Kidney tubule cell (primary cell): ENCODE results near the gene FGD3.
"Not testable (repeated sequence)": the region's sequence is repeated elsewhere in the genome, so short reads cannot be mapped to it uniquely, and the experiment has no call there.

ENCODE experiments used
- DNase-seq: peaks from one replicate; pipeline ENCODE4 v3.0.0-alpha.2; 2018; ENCODE audit warnings: low spot score

The FGD3 gene

GRCh38 chr9:92947268-92948037 lies at the start of gene FGD3:
TSS of gene FGD3 (plus strand) at chr9:92947523. CDS start at chr9:92976257, 28,734 bp downstream.
- DNase-seq = peak; percentile 26

GRCh38 chr9:92905137-92905536 lies 42.2 kb upstream of the FGD3 start:
- DNase-seq = not testable (repeated sequence)

- DNase-seq = no peak
These were observed 35.5 kb upstream of the FGD3 start for GRCh38 chr9:92911511-92912475.

- no peak for DNase-seq
These were observed 30.0 kb upstream of the FGD3 start for GRCh38 chr9:92917176-92917800.

- no peak for DNase-seq
These were observed 26.9 kb upstream of the FGD3 start for GRCh38 chr9:92920437-92920836.

GRCh38 chr9:92931606-92932005 lies 15.7 kb upstream of the FGD3 start:
- no peak for DNase-seq

GRCh38 chr9:92934321-92934720 lies 13.0 kb upstream of the FGD3 start:
- DNase-seq = no peak

- no peak for DNase-seq
These were observed 9.3 kb upstream of the FGD3 start for GRCh38 chr9:92938025-92938424.

GRCh38 chr9:92941861-92942260 lies 5.5 kb upstream of the FGD3 start:
- DNase-seq = no peak

GRCh38 chr9:92942688-92943616 lies 4.4 kb upstream of the FGD3 start:
- no peak for DNase-seq

- no peak for DNase-seq
These were observed 2.4 kb upstream of the FGD3 start for GRCh38 chr9:92944921-92945320.

- DNase-seq = no peak
These were observed 1.5 kb upstream of the FGD3 start for GRCh38 chr9:92945796-92946195.

- DNase-seq = no peak
These were observed 763 bp downstream of the FGD3 start for GRCh38 chr9:92948038-92948534.

- DNase-seq = no peak
These were observed 1.3 kb downstream of the FGD3 start for GRCh38 chr9:92948632-92949031.

- no peak for DNase-seq
These were observed 2.1 kb downstream of the FGD3 start for GRCh38 chr9:92949266-92949982.

GRCh38 chr9:92950359-92950955 lies 3.1 kb downstream of the FGD3 start:
- DNase-seq = no peak

- DNase-seq = no peak
These were observed 5.7 kb downstream of the FGD3 start for GRCh38 chr9:92952906-92953610.

- DNase-seq = peak; percentile 93
These were observed 6.9 kb downstream of the FGD3 start for GRCh38 chr9:92954049-92954861.

- DNase-seq = no peak
These were observed 7.6 kb downstream of the FGD3 start for GRCh38 chr9:92954886-92955285.
